GM12873 (cell line): ENCODE results near the gene YLPM1.

Experiments used
- TF ChIP-seq, protein P1 (sequence below): IDR thresholded peaks from 2 replicates; pipeline ENCODE4 v1.5.1; 2012; ENCODE audit warnings: low read depth, mild to moderate bottlenecking, moderate library complexity, low read length, control low read depth; ENCODE audit not compliant: insufficient read depth; ENCODE audit errors: missing control alignments

YLPM1 gene

DNA sequence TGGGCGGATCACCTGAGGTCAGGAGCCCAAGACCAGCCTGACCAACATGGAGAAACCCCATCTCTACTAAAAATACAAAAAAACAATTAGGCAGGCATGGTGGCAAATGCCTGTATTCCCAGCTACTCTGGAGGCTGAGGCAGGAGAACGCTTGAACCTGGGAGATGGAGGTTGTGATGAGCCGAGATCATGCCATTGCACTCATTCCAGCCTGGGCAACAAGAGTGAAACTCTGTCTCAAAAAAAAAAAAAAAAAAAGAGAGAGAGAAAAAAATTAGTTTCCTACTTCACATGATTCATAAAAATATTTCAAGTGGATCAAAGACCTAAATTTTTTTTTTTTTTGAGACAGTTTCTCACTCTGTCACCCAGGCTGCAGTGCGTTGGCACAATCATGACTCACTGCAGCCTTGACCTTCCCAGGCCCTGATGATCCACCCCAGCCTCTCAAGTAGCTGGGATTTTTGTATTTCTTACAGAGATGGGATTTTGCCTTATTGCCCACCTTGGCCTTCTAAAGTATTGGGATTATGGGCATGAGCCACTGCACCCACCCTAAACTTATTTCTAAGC, 25.3 kb upstream of the YLPM1 start:
- TF ChIP-seq, protein P1, sequence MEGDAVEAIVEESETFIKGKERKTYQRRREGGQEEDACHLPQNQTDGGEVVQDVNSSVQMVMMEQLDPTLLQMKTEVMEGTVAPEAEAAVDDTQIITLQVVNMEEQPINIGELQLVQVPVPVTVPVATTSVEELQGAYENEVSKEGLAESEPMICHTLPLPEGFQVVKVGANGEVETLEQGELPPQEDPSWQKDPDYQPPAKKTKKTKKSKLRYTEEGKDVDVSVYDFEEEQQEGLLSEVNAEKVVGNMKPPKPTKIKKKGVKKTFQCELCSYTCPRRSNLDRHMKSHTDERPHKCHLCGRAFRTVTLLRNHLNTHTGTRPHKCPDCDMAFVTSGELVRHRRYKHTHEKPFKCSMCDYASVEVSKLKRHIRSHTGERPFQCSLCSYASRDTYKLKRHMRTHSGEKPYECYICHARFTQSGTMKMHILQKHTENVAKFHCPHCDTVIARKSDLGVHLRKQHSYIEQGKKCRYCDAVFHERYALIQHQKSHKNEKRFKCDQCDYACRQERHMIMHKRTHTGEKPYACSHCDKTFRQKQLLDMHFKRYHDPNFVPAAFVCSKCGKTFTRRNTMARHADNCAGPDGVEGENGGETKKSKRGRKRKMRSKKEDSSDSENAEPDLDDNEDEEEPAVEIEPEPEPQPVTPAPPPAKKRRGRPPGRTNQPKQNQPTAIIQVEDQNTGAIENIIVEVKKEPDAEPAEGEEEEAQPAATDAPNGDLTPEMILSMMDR: no peak

DNA sequence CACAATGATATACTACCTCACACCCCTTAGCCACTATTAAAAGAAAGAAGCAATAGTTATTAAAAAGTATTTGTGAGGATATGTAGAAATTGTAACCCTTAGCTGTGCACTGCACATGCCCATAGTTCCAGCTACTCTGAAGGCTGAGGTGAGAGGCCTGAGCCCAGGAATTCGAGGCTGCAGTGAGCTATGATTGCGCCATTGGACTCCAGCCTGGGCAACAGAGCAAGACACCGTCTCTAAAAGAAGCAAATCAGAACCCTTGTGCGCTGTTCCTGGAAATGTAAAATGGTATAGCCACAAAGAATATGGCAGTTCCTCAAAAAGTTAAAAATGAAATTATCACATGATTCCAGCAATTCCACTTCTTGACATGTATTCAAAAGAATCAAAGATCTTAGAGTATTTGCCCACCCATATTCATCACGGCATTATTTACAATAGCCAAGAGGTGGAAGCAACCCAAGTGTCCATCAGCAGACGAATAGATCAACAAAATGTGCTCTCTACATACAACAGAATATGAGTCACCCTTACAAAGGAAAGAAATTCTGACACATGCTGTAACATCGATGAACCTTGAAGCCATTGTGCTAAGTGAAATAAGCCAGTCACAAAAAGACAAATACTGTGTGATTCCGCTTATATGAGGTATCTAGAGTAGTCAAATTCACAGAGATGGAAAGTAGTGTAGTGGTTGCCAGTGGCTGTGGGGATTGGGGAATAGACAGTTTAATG, 23.7 kb upstream of the YLPM1 start:
- TF ChIP-seq, protein P1: no peak

DNA sequence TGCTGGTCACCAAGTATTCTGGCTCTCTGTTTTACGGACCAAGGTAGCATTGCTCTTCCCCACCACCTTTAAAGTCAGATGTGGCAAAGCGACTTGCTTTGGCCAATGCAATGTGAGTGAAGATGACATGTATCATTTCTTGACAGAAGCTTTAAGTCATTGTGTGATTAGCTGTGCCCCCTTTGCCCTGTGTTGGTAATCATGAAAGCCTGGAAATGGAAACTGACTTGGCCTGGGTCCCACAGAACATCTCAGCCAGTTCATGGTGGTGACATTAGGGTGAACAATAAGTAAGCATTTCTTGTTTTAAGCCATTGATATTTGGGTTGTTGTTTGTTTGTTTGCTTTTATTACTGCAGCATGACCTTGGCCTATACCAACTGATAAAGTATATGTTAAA, 15.9 kb upstream of the YLPM1 start:
- TF ChIP-seq, protein P1: no peak

DNA sequence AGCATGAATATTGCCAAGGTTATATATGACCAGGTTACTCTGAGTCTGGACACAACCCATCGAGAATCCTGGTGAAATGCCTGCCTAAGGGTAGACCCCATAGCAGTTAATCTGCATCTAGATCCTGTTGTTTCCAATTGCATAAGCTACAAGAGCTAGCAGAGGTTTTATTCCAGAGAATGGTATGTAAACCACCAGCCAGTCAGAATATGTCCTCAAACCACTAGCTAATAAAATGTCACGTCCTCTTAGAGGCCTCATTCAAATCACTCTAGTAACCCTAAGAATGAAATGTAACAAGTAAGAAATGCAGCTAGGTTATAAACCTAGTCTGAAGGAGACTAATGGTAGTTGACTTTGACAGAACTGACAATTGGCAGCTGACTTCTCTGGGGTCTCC, 9.0 kb upstream of the YLPM1 start:
- TF ChIP-seq, protein P1: no peak

DNA sequence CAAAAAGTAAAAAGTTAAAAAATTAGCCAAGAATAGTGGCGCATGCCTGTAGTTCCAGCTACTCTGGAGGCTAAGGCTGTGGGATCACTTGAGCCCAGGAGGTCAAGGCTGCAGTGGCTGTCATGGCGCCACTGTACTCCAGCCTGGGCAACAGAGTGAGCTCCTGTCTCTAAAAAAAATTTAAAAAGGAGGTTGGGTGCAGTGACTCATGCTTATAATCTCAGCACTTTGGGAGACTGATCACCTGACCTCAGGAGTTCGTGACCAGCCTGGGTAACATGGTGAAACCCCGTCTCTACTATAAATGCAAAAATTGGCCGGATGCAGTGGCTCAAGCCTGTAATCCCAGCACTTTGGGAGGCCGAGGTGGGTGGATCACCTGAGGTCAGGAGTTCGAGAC, 8.2 kb upstream of the YLPM1 start:
- TF ChIP-seq, protein P1: no peak

DNA sequence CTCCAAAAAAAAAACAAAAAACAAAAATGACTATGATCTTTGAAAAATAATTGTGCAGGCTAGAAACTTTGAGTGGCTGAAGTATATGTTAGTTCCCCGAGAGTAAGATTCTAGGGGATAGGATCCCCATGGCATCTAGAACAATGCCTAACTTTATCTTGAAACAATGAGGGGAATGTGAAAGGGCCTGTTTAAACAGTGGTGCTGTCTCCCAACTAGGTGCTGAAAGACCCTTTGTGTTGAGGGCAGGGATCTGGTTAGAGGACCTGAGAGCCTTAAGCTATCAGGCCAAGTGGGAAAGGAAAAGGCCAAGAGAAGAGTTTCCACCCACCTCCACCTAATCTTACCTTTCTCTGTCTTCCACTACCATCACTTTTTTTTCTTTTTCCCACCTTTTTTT, 6.8 kb upstream of the YLPM1 start:
- TF ChIP-seq, protein P1: no peak

DNA sequence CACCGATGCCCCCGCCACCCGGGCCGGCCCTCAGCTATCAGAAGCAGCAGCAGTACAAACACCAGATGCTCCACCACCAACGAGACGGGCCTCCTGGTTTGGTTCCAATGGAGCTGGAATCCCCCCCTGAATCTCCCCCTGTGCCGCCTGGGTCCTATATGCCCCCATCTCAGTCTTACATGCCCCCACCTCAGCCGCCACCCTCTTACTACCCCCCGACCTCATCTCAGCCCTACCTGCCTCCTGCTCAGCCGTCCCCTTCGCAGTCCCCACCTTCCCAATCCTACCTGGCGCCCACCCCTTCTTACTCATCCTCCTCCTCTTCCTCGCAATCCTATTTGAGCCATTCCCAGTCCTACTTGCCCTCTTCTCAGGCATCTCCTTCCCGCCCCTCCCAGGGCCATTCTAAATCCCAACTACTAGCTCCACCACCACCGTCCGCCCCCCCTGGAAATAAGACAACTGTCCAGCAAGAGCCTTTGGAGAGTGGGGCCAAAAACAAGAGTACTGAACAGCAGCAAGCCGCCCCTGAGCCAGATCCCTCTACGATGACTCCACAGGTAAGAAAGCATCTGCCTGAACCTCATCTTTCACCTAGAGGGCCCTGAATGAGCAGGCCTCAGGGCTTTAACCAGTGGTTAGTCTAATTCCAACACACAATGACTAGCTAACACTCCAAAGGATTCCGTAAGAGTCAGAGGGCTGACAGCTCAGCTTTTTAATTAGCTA, 851 bp downstream of the YLPM1 start:
- TF ChIP-seq, protein P1: no peak
